ENCODE data around the gene OR10A2. TPM values are rescaled to one million over a fixed set of nuclear protein-coding genes. Genes with fewer than 3 reads are reported as not detected.

OR10A2 gene
- polyA plus RNA-seq, 1 donor from 2014 or later = not detected

GRCh38 chr11:6833356-6833755 lies 29.5 kb upstream of the OR10A2 start:
- Histone ChIP-seq H4K20me1 (ENCODE audit: insufficient read depth) (no peaks in the 10 kb centered on the region), H3K27ac (ENCODE audit: low read length) (no peak overlapping the region), H3K27me3 (ENCODE audit: insufficient read depth, low read depth, low read length) (no peaks in the 10 kb centered on the region), H3F3A (ENCODE audit: insufficient read depth, low read length, poor library complexity, severe bottlenecking) (no peaks in the 10 kb centered on the region), H3K9me3 (ENCODE audit: low read length) (no peaks in the 10 kb centered on the region), H2AFZ (ENCODE audit: low read depth, low read length) (no peak overlapping the region), H3K36me3 (ENCODE audit: insufficient read depth, low read length) (no peaks in the 10 kb centered on the region), H3K9me2 (ENCODE audit: insufficient read depth, low read length) (no peaks in the 10 kb centered on the region), H3K79me2 (replicated peaks; ENCODE audit: insufficient read depth, low read length) (no peaks in the 10 kb centered on the region), H3K4me3 (ENCODE audit: low read length) (no peak overlapping the region), H3K4me2 (ENCODE audit: low read length) (no peak overlapping the region), H3K9ac (ENCODE audit: low read length) (no peak overlapping the region)
- TF ChIP-seq SMC3 (conservative IDR thresholded peaks at IDR 0.05; ENCODE audit: poor library complexity) = no peak

GRCh38 chr11:6834021-6834420 lies 28.8 kb upstream of the OR10A2 start:
- no peaks in the 10 kb centered on the region for H3K9me2 ChIP-seq (ENCODE audit: insufficient read depth, low read length)
- no peak overlapping the region for H3K4me3 ChIP-seq (ENCODE audit: low read length)
- H4K20me1 ChIP-seq (ENCODE audit: insufficient read depth) = no peaks in the 10 kb centered on the region
- no peak overlapping the region for H3K9ac ChIP-seq (ENCODE audit: low read length)
- no peaks in the 10 kb centered on the region for H3K36me3 ChIP-seq (ENCODE audit: insufficient read depth, low read length)
- H3K27ac ChIP-seq (ENCODE audit: low read length) = no peak overlapping the region
- no peaks in the 10 kb centered on the region for H3K9me3 ChIP-seq (ENCODE audit: low read length)
- H3K4me2 ChIP-seq (ENCODE audit: low read length) = no peak overlapping the region
- no peaks in the 10 kb centered on the region for H3F3A ChIP-seq (ENCODE audit: insufficient read depth, low read length, poor library complexity, severe bottlenecking)
- TF ChIP-seq RAD21 (conservative IDR thresholded peaks at IDR 0.05) = no peak
- no peak overlapping the region for H2AFZ ChIP-seq (ENCODE audit: low read depth, low read length)
- no peaks in the 10 kb centered on the region for H3K79me2 ChIP-seq (replicated peaks; ENCODE audit: insufficient read depth, low read length)
- H3K27me3 ChIP-seq (ENCODE audit: insufficient read depth, low read depth, low read length) = no peaks in the 10 kb centered on the region

DNA sequence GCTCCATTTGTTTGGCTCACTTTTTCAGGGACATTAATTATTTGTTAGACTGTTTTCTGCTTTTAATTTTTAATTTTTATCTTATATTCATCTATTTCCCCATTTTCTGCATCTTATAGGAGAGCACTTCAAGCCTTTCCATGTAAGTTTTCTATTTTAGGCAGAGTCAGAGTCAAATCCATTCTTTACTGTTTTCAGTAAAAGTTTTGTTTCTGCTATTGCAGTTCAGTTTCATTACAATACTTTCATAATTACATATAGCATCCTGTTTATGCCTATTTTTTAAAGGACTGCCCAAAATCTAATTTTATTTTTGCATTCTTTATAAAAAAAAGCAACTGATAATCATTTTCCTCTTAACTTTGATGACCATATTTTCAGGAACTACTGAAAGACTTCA lies 21.2 kb upstream of the OR10A2 start:
- no peak overlapping the region for H3K4me2 ChIP-seq (ENCODE audit: low read length)
- H3K36me3 ChIP-seq (ENCODE audit: insufficient read depth, low read length) = no peaks in the 10 kb centered on the region
- no peaks in the 10 kb centered on the region for H3K27me3 ChIP-seq (ENCODE audit: insufficient read depth, low read depth, low read length)
- H4K20me1 ChIP-seq (ENCODE audit: insufficient read depth) = no peaks in the 10 kb centered on the region
- no peak overlapping the region for H2AFZ ChIP-seq (ENCODE audit: low read depth, low read length)
- no peaks in the 10 kb centered on the region for H3K79me2 ChIP-seq (replicated peaks; ENCODE audit: insufficient read depth, low read length)
- TF ChIP-seq REST (IDR thresholded peaks at IDR 0.05; ENCODE audit: borderline replicate concordance) = no peak
- H3K9ac ChIP-seq (ENCODE audit: low read length) = no peak overlapping the region
- no peak overlapping the region for H3K27ac ChIP-seq (ENCODE audit: low read length)
- H3K9me2 ChIP-seq (ENCODE audit: insufficient read depth, low read length) = no peaks in the 10 kb centered on the region
- no peaks in the 10 kb centered on the region for H3K9me3 ChIP-seq (ENCODE audit: low read length)
- no peaks in the 10 kb centered on the region for H3F3A ChIP-seq (ENCODE audit: insufficient read depth, low read length, poor library complexity, severe bottlenecking)
- H3K4me3 ChIP-seq (ENCODE audit: low read length) = no peak overlapping the region

GRCh38 chr11:6843670-6844069 lies 19.2 kb upstream of the OR10A2 start:
- Histone ChIP-seq H3F3A (ENCODE audit: insufficient read depth, low read length, poor library complexity, severe bottlenecking) (no peaks in the 10 kb centered on the region), H3K9me3 (ENCODE audit: low read length) (no peaks in the 10 kb centered on the region), H3K4me2 (ENCODE audit: low read length) (no peak overlapping the region), H3K79me2 (replicated peaks; ENCODE audit: insufficient read depth, low read length) (no peaks in the 10 kb centered on the region), H3K9ac (ENCODE audit: low read length) (no peak overlapping the region), H3K36me3 (ENCODE audit: insufficient read depth, low read length) (no peaks in the 10 kb centered on the region), H3K27me3 (ENCODE audit: insufficient read depth, low read depth, low read length) (no peaks in the 10 kb centered on the region), H3K27ac (ENCODE audit: low read length) (no peak overlapping the region), H3K9me2 (ENCODE audit: insufficient read depth, low read length) (no peaks in the 10 kb centered on the region), H4K20me1 (ENCODE audit: insufficient read depth) (no peaks in the 10 kb centered on the region), H2AFZ (ENCODE audit: low read depth, low read length) (no peak overlapping the region), H3K4me3 (ENCODE audit: low read length) (no peak overlapping the region)
- TF ChIP-seq EZH2 (IDR thresholded peaks at IDR 0.05; ENCODE audit: borderline replicate concordance, insufficient read depth, low read length, poor library complexity, severe bottlenecking) = no peak
- TF ChIP-seq SMC3 (conservative IDR thresholded peaks at IDR 0.05; ENCODE audit: poor library complexity) = no peak
- TF ChIP-seq, protein P1, sequence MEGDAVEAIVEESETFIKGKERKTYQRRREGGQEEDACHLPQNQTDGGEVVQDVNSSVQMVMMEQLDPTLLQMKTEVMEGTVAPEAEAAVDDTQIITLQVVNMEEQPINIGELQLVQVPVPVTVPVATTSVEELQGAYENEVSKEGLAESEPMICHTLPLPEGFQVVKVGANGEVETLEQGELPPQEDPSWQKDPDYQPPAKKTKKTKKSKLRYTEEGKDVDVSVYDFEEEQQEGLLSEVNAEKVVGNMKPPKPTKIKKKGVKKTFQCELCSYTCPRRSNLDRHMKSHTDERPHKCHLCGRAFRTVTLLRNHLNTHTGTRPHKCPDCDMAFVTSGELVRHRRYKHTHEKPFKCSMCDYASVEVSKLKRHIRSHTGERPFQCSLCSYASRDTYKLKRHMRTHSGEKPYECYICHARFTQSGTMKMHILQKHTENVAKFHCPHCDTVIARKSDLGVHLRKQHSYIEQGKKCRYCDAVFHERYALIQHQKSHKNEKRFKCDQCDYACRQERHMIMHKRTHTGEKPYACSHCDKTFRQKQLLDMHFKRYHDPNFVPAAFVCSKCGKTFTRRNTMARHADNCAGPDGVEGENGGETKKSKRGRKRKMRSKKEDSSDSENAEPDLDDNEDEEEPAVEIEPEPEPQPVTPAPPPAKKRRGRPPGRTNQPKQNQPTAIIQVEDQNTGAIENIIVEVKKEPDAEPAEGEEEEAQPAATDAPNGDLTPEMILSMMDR (IDR thresholded peaks at IDR 0.05; ENCODE audit: poor library complexity, severe bottlenecking) = no peak
- no peak for TF ChIP-seq EP300 (conservative IDR thresholded peaks at IDR 0.05; ENCODE audit: poor library complexity, severe bottlenecking)
- TF ChIP-seq MXI1 (conservative IDR thresholded peaks at IDR 0.05; ENCODE audit: poor library complexity, severe bottlenecking) = no peak
- TF ChIP-seq TAF1 (IDR thresholded peaks at IDR 0.05; ENCODE audit: low read depth) = no peak
- no peak for TF ChIP-seq REST (IDR thresholded peaks at IDR 0.05; ENCODE audit: borderline replicate concordance)
- no peak for TF ChIP-seq POLR2AphosphoS5 (IDR thresholded peaks at IDR 0.05)
- TF ChIP-seq RAD21 (conservative IDR thresholded peaks at IDR 0.05) = no peak
